HCT116 (cell line): ENCODE measurements around the gene SEPTIN6. TPM values are rescaled to one million over a fixed set of nuclear protein-coding genes. Genes with fewer than 3 reads are reported as not detected.

Experiments
- ATAC-seq: fragments of 200-7000 bp; cut with Tn5 transposase; 2 replicates; pipeline ENCODE4 v1.9.1; 2020; ENCODE audit warnings: mild to moderate bottlenecking, moderate library complexity
- BruUV-seq: library from RNA; stranded (reverse); fragments of 400-500 nt; replicated peaks from 2 replicates; lab custom pipeline; 2021; lab: Mats Ljungman, UMichigan
- CTCF ChIA-PET: fragments of 300-600 bp; sonication (Branson Sonifier 250); formaldehyde crosslinking; loops from one replicate; lab custom pipeline; 2021; ENCODE audit warnings: antibody characterized with exemption; lab: Charles Lee
- POLR2A ChIA-PET: fragments of 300-600, 350-600 bp; sonication (Branson Sonifier 250); formaldehyde crosslinking; loops from one replicate; lab custom pipeline; 2021; ENCODE audit warnings: antibody characterized with exemption; lab: Charles Lee
- RAD21 ChIA-PET, 2 experiments: fragments of 300-600 bp; sonication (Branson Sonifier 250); formaldehyde crosslinking; loops; one replicate each; lab custom pipeline; 2023; ENCODE audit warnings: low total read pairs in 2 of 2; ENCODE audit not compliant: uncharacterized antibody in 2 of 2, unreplicated experiment in 2 of 2, low non-redundant PET in 1 of 2; lab: Charles Lee
- DNase-seq: peaks from one replicate; pipeline ENCODE4 v3.0.0-alpha.2; 2010; ENCODE audit warnings: low read depth, low spot score
- H2AFZ ChIP-seq: fragments of 200-600 bp; shearing (Covaris generic), sonication (generic); 2 replicates; pipeline ENCODE4 v1.6.1; 2017; ENCODE audit warnings: low read depth, mixed run types, mixed read lengths, antibody characterized with exemption, low read length; ENCODE audit not compliant: poor library complexity, severe bottlenecking
- H3K27ac ChIP-seq: 2 replicates; pipeline ENCODE4 v1.5.1; 2012; ENCODE audit warnings: low read depth, low read length
- H3K27me3 ChIP-seq: fragments of 200-600 bp; sonication (generic); 2 replicates; pipeline ENCODE4 v1.6.1; 2016; ENCODE audit warnings: mixed run types, low read length, mixed read lengths; ENCODE audit not compliant: insufficient read depth
- H3K36me3 ChIP-seq, 2 experiments: fragments of 200-500 bp in 1 of 2; fragments of 200-600 bp in 1 of 2; sonication (Bioruptor generic) in 1 of 2; sonication (generic) in 1 of 2; 2 replicates each; pipeline versions ENCODE4 v1.5.1 to v1.6.1; 2014 to 2016; ENCODE audit warnings: low read length in 2 of 2, inconsistent platforms in 1 of 2, mixed read lengths in 1 of 2, mixed run types in 1 of 2; ENCODE audit not compliant: insufficient read depth in 2 of 2, control insufficient read depth in 1 of 2
- H3K4me1 ChIP-seq, 2 experiments: fragments of 200-600 bp in 1 of 2; sonication (generic) in 1 of 2; 2 replicates each; pipeline versions ENCODE4 v1.5.1 to v1.6.1; 2012 to 2017; ENCODE audit warnings: low read length in 2 of 2, inconsistent platforms in 1 of 2, mild to moderate bottlenecking in 1 of 2, mixed read lengths in 1 of 2, mixed run types in 1 of 2, moderate library complexity in 1 of 2; ENCODE audit not compliant: insufficient read depth in 2 of 2, control insufficient read depth in 1 of 2
- H3K4me2 ChIP-seq: fragments of 200-600 bp; sonication (generic); 2 replicates; pipeline ENCODE4 v1.6.1; 2017; ENCODE audit warnings: mixed run types, low read length, mixed read lengths
- H3K4me3 ChIP-seq, 2 experiments: fragments of 200-600 bp in 1 of 2; sonication (generic) in 1 of 2; replicated peaks in 1 of 2; 2 replicates each; pipeline ENCODE4 v1.5.1; 2011 to 2016; ENCODE audit warnings: low read length in 2 of 2, control low read depth in 1 of 2, low read depth in 1 of 2, mild to moderate bottlenecking in 1 of 2, mixed read lengths in 1 of 2, mixed run types in 1 of 2
- H3K79me2 ChIP-seq: fragments of 200-600 bp; sonication (generic); 2 replicates; pipeline ENCODE4 v1.6.1; 2017; ENCODE audit warnings: mild to moderate bottlenecking, mixed run types, low read length, moderate library complexity, mixed read lengths; ENCODE audit not compliant: insufficient read depth
- H3K9ac ChIP-seq: fragments of 200-600 bp; sonication (generic); 2 replicates; pipeline ENCODE4 v1.6.1; 2016; ENCODE audit warnings: low read length, mixed read lengths
- H3K9me2 ChIP-seq: fragments of 200-600 bp; sonication (generic), shearing (Covaris generic); 2 replicates; pipeline ENCODE4 v1.6.1; 2017; ENCODE audit warnings: mixed run types, mild to moderate bottlenecking, moderate library complexity; ENCODE audit not compliant: insufficient read depth
- H3K9me3 ChIP-seq, 2 experiments: fragments of 200-500 bp in 1 of 2; fragments of 200-600 bp in 1 of 2; sonication (Bioruptor generic) in 1 of 2; sonication (generic) in 1 of 2; 2 replicates each; pipeline ENCODE4 v1.6.1; 2014 to 2017; ENCODE audit warnings: low read length in 2 of 2, mixed read lengths in 2 of 2, inconsistent platforms in 1 of 2, low read depth in 1 of 2, mild to moderate bottlenecking in 1 of 2, mixed run types in 1 of 2, moderate library complexity in 1 of 2; ENCODE audit not compliant: control insufficient read depth in 1 of 2, insufficient read depth in 1 of 2
- H4K20me1 ChIP-seq: fragments of 200-600 bp; sonication (generic), shearing (Covaris generic); 2 replicates; pipeline ENCODE4 v1.6.1; 2017; ENCODE audit warnings: mixed run types, mild to moderate bottlenecking, moderate library complexity; ENCODE audit not compliant: insufficient read depth
- CBX3 ChIP-seq: IDR thresholded peaks from 2 replicates; pipeline ENCODE4 v1.6.1; 2012; ENCODE audit warnings: low read depth
- CTCF ChIP-seq, 3 experiments: fragments of 200-600 bp in 1 of 3; sonication (generic) in 1 of 3; IDR thresholded peaks in 2 of 3; conservative IDR thresholded peaks in 1 of 3; 2 replicates each; pipeline ENCODE4 v1.5.1; 2012 to 2017; ENCODE audit warnings: low read depth in 2 of 3, low read length in 2 of 3, antibody characterized with exemption in 1 of 3, borderline replicate concordance in 1 of 3, control low read depth in 1 of 3, mild to moderate bottlenecking in 1 of 3, mixed read lengths in 1 of 3, mixed run types in 1 of 3, moderate library complexity in 1 of 3; ENCODE audit not compliant: insufficient read depth in 1 of 3
- EGR1 ChIP-seq: IDR thresholded peaks from 2 replicates; pipeline ENCODE4 v1.6.1; 2012; ENCODE audit warnings: low read depth
- ELF1 ChIP-seq: IDR thresholded peaks from 2 replicates; pipeline ENCODE4 v1.6.1; 2012; ENCODE audit warnings: low read depth, borderline replicate concordance
- EZH2phosphoT487 ChIP-seq: fragments of 200-600 bp; IDR thresholded peaks from 2 replicates; pipeline ENCODE4 v1.6.1; 2018; ENCODE audit warnings: antibody characterized with exemption, borderline replicate concordance
- JUND ChIP-seq: IDR thresholded peaks from 2 replicates; pipeline ENCODE4 v1.6.1; 2012
- MAX ChIP-seq: IDR thresholded peaks from 2 replicates; pipeline ENCODE4 v1.6.1; 2012
- POLR2A ChIP-seq: IDR thresholded peaks from 2 replicates; pipeline ENCODE4 v1.7.0; 2011; ENCODE audit warnings: borderline replicate concordance; ENCODE audit not compliant: insufficient read depth, insufficient read length; ENCODE audit errors: extremely low read depth
- POLR2AphosphoS5 ChIP-seq: IDR thresholded peaks from 2 replicates; pipeline ENCODE4 v1.6.1; 2011; ENCODE audit warnings: mild to moderate bottlenecking, low read depth, low read length, moderate library complexity
- RAD21 ChIP-seq: IDR thresholded peaks from 2 replicates; pipeline ENCODE4 v1.6.1; 2012; ENCODE audit warnings: low read depth, mild to moderate bottlenecking
- REST ChIP-seq: IDR thresholded peaks from 2 replicates; pipeline ENCODE4 v1.6.1; 2012; ENCODE audit warnings: low read depth
- SIN3A ChIP-seq: IDR thresholded peaks from 2 replicates; pipeline ENCODE4 v1.6.1; 2012; ENCODE audit warnings: low read depth
- SP1 ChIP-seq: IDR thresholded peaks from 2 replicates; pipeline ENCODE4 v1.6.1; 2012; ENCODE audit warnings: low read depth
- TCF7L2 ChIP-seq: IDR thresholded peaks from 2 replicates; pipeline ENCODE4 v1.7.0; 2011; ENCODE audit warnings: borderline replicate concordance, inconsistent platforms; ENCODE audit not compliant: insufficient read depth, insufficient read length; ENCODE audit errors: extremely low read depth
- YY1 ChIP-seq: IDR thresholded peaks from 2 replicates; pipeline ENCODE4 v1.6.1; 2011; ENCODE audit warnings: low read length, low read depth, moderate library complexity, mild to moderate bottlenecking; ENCODE audit not compliant: insufficient replicate concordance; ENCODE audit errors: extremely low read depth
- ZBTB33 ChIP-seq: IDR thresholded peaks from 2 replicates; pipeline ENCODE4 v1.6.1; 2011; ENCODE audit warnings: mild to moderate bottlenecking, low read length, moderate library complexity; ENCODE audit not compliant: insufficient replicate concordance; ENCODE audit errors: extremely low read depth
- ZFX ChIP-seq: fragments of 450-650 bp; IDR thresholded peaks from 2 replicates; pipeline ENCODE4 v1.6.1; 2017
- ZNF274 ChIP-seq: fragments of 200-500 bp; sonication (Bioruptor generic); IDR thresholded peaks from 2 replicates; pipeline ENCODE4 v1.6.1; 2014; ENCODE audit warnings: mild to moderate bottlenecking, low read depth, low read length, inconsistent platforms
- intact Hi-C: fragments of 100-400 bp; cut with micrococcal nuclease; formaldehyde crosslinking; loops from 2 replicates; pipeline ENCODE4 v1.10.0; 2022
- total RNA-seq: library from RNA; stranded (reverse); gene quantifications from one replicate; pipeline ENCODE4 v1.2.1, GENCODE V29; 2021; ENCODE audit not compliant: unreplicated experiment
- TF ChIP-seq, protein P1 (sequence below): IDR thresholded peaks from 2 replicates; pipeline ENCODE4 v1.6.1; 2012

Gene SEPTIN6
- total RNA-seq, 1 experiment from 2014 or later, result 10.8 TPM

- no peaks in the 10 kb centered on the region for H4K20me1 ChIP-seq
- H3K9me2 ChIP-seq, result no peaks in the 10 kb centered on the region
- H2AFZ ChIP-seq, result no peak overlapping the region
- no peaks in the 10 kb centered on the region for H3K36me3 ChIP-seq
- H3K4me2 ChIP-seq, result no peak overlapping the region
- no peak for TF ChIP-seq EZH2phosphoT487
- TF ChIP-seq ZFX, result no peak
- TF ChIP-seq CTCF (IDR thresholded peaks at IDR 0.05 in 2 of 3, conservative IDR thresholded peaks at IDR 0.05 in 1 of 3; ENCODE audit: borderline replicate concordance in 1 of 3, insufficient read depth in 1 of 3, low read depth in 2 of 3, low read length in 2 of 3), result no peak
- no peak for TF ChIP-seq MAX
- no peak for TF ChIP-seq REST
- no peak for TF ChIP-seq EGR1
- TF ChIP-seq ELF1, result no peak
- TF ChIP-seq YY1, result no peak
- no peak for TF ChIP-seq ZBTB33
- TF ChIP-seq TCF7L2, result no peak
- TF ChIP-seq ZNF274, result no peak
- TF ChIP-seq SIN3A, result no peak
- no peak for TF ChIP-seq CBX3
- no peak for TF ChIP-seq SP1
- no peak for TF ChIP-seq JUND
- no peak for TF ChIP-seq RAD21
- TF ChIP-seq, protein P1, sequence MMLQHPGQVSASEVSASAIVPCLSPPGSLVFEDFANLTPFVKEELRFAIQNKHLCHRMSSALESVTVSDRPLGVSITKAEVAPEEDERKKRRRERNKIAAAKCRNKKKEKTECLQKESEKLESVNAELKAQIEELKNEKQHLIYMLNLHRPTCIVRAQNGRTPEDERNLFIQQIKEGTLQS, result no peak
- no peak for TF ChIP-seq POLR2AphosphoS5
- no peak for TF ChIP-seq POLR2A
- H3K4me3 ChIP-seq, result no peak overlapping the region
- H3K27ac ChIP-seq, result no peak overlapping the region
- no TSS peak for BruUV-seq
- H3K9ac ChIP-seq, result no peak overlapping the region
- no peaks in the 10 kb centered on the region for H3K4me1 ChIP-seq
- ATAC-seq (no peak), DNase-seq (no peak)
- ChIA-PET POLR2A (no interaction called here), RAD21 (no interaction called here), CTCF (no interaction called here)
- no peaks in the 10 kb centered on the region for H3K79me2 ChIP-seq
- H3K9me3 ChIP-seq, result no peaks in the 10 kb centered on the region
- no peaks in the 10 kb centered on the region for H3K27me3 ChIP-seq
- intact Hi-C loops, result no loop called here
Observed at GRCh38 chrX:119667111-119667878, 25.7 kb downstream of the SEPTIN6 start.
